22Rv1 (cell line): ENCODE measurements around the gene PDGFB.

Experiments
- H3K27ac ChIP-seq: fragments of 450-650 bp; 2 replicates; pipeline ENCODE4 v1.5.1; 2017
- CTCF ChIP-seq: fragments of 450-650 bp; IDR thresholded peaks from 2 replicates; pipeline ENCODE4 v1.5.1; 2017; ENCODE audit warnings: mild to moderate bottlenecking
- ZFX ChIP-seq: fragments of 450-650 bp; IDR thresholded peaks from 2 replicates; pipeline ENCODE4 v1.6.1; 2017; ENCODE audit warnings: antibody characterized with exemption, borderline replicate concordance

PDGFB gene

GRCh38 chr22:39269095-39269790 is 24.5 kb upstream of the PDGFB start:
- TF ChIP-seq ZFX (no peak), CTCF (no peak)
- no peak overlapping the region for H3K27ac ChIP-seq

DNA sequence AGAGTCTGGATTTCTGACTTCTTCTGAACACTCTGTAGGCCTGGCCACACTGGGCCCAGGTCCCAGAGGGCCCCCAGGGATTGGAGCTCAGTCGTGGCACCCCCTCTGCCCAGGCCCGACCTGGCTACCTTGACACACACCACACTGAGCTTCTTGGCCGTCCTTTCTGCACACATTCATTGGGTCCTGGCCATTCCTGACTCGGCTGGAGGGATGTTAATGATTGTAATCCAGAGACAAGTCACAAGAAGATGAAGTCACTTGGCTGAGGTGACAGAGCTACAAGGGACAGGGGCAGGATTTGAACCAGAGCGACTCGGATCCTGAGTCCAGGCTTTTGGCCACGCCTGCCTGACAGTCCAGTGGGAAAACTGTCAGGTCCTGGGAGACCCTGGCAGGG is 23.9 kb upstream of the PDGFB start:
- no peak overlapping the region for H3K27ac ChIP-seq
- TF ChIP-seq CTCF: no peak
- TF ChIP-seq ZFX: no peak

DNA sequence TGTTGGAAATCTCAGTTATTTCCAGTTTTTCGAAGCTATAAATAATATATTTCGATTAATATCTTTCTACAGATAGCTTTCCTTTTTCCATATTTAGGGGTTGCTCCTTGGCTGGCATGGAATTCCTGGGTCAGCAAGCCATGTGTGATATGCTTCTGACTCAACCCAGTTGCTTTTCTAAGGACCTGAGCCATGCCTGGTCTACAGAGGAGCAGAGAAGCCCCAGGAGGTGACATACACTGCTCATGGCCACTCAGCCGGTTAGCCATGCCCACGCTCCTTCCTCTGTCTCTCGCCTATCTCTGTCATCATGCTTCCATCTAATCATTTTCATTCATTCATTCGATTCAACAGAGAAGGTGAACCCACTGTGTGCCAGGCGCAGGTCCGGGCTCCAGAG is 23.2 kb upstream of the PDGFB start:
- no peak for TF ChIP-seq CTCF
- no peak for TF ChIP-seq ZFX
- H3K27ac ChIP-seq: no peak overlapping the region

DNA sequence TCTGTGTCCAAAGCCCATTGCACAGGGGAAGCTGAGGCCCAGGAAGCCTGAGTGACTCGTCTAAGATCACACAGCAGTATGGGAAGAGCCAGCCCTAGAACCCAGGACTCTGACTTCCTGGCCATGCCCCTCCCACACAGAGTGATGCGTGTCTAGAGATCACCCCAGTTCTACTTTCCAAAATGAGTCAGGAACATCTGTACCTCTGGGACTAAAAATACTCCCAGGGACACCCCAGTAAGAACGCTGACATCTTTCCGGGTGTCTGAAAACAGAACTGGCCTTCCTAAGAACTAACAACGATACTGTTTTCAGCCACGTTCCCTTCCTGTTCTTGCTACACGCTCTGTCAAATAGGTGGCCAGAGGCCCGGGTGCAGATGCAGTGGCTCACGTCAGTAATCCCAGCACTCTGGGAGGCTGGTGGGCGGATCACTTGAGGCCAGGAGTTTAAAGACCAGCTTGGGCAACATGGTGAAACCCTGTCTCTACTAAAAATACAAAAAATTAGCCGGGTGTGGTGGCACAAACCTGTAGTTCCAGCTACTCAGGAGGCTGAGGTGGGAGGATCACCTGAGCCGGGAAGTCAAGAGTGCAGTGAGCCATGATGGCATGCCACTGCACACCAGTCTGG is 21.7 kb upstream of the PDGFB start:
- H3K27ac ChIP-seq: no peak overlapping the region
- TF ChIP-seq ZFX (no peak), CTCF (no peak)

DNA sequence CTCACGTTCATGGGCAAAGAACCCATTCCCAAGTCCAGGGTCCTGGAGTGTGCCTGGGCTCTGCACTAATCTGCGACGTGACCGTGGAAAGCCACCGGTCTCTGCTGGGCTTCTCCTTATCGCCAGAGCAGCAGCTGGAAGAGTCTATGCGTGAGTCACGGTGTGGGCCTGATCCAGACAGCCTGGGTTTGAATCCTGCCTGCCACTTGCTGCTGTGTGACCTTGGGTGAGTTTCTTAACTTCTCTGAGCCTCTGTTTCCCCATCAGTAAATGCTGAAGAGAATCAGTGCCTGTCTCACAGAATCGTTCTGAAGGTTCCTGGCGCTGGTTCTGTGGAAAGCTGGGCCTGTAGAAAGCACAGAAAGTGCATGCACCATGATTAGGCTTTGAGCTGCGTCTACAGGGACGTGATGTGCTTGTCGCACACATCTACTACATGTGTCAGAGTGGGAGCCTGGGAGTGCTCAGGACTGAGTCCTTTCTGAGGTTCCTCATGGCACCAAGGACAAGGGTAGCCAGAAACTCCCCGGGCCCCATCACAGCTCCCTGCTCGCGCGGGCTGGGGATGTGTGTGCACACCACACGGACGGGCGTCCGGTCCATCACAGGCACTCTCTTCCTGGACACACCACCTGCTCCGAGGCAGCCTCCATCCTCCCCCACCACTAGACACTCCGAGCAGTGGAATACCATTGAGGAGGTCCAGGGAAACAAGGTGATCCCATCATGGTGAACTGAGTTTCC is 20.5 kb upstream of the PDGFB start:
- TF ChIP-seq CTCF: no peak
- no peak for TF ChIP-seq ZFX
- no peak overlapping the region for H3K27ac ChIP-seq

- TF ChIP-seq CTCF (no peak), ZFX (no peak)
- H3K27ac ChIP-seq: no peak overlapping the region
Observed at GRCh38 chr22:39264349-39265038, 19.7 kb upstream of the PDGFB start.
